ENCODE data around the gene CGB1.
"Not testable (repeated sequence)": the region's sequence is repeated elsewhere in the genome, so short reads cannot be mapped to it uniquely, and the experiment has no call there.

The CGB1 gene

DNA sequence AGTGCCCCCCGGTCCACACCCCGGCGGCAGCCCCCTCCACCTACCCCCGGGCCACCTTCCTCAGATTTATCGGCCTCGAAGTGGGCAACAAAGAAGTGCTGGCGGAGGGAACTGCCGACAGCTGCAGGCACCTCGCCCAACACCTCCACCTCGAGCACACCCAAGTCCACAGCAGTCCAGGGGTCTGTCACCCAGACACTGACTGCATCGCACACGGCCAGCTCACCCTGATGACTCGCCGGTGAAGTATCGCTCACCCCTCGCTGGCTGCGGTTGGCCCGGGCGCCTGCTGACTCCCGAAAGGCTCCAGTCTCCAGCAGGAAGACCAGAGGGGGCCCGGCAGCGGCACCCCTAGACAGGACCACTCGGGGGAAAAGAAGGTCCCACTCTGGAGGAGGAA lies 11.1 kb downstream of the CGB1 start:
- H3K4me3 ChIP-seq, H3K27ac ChIP-seq: not testable (repeated sequence)

DNA sequence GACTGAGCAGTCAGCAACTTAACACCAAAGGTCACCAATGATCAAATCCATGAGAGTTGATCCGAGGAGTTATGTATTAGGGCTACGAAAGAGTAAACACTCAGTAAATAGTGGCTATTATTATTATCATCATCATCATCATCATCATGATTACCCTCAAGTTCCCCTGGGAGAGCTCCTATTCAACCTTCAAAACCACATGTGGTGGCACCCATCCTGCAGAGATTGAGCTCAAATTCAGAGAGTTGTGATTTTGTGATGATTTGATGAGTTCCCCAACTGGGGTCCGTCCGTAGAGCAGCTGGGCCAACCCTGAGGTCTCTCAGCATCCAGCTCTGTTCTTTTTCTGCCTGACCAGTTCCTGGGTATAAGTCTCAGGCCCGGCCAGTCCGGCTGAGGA lies 11.6 kb downstream of the CGB1 start:
- H3K27ac ChIP-seq, H3K4me3 ChIP-seq: not testable (repeated sequence)

DNA sequence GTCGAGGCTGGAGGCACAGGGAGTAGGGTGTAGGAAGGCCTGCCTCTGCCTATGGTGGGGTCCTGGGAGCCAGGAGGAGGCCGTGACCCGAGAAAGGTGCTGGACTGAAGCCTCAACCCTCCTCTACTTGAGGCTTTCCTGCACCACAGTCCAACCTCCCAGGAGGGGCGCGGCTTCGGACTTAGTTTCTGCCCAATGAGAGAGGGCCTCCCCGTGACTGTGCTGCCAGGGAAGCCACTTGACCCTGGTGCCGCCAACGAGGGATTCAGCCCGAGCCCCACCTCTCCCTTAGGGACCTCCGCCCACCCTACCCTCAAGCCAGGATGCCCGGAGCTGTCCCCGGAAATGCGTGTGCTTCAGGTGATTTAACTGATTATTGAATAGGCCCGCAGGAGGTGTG lies 12.5 kb downstream of the CGB1 start, which contains the start of gene CGB3:
CGB3 (minus strand) TSS at position 101 of the 400 bp plus-strand sequence. CDS start 362 bp downstream, outside the sequence.
- not testable (repeated sequence) for H3K4me3 ChIP-seq, H3K27ac ChIP-seq

DNA sequence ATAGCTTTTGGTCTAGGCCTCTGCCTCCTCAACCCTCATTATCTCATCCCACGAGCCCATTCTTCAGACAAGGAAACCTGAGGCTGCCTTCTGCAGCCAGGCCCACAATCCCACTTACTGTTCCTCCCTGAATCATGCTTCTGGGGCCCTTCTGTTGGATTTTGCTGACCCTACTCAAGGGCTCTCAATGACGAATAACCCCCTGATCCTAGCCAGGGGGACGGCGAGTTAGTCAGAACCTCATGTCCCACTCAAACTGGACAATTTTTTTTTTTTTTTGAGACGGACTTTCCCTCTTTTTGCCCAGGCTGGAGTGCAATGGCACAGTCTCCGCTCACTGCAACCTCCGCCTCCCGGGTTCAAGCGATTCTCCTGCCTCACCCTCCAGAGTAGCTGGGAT lies 14.6 kb downstream of the CGB1 start:
- H3K4me3 ChIP-seq: no peak overlapping the region
- no peak overlapping the region for H3K27ac ChIP-seq

DNA sequence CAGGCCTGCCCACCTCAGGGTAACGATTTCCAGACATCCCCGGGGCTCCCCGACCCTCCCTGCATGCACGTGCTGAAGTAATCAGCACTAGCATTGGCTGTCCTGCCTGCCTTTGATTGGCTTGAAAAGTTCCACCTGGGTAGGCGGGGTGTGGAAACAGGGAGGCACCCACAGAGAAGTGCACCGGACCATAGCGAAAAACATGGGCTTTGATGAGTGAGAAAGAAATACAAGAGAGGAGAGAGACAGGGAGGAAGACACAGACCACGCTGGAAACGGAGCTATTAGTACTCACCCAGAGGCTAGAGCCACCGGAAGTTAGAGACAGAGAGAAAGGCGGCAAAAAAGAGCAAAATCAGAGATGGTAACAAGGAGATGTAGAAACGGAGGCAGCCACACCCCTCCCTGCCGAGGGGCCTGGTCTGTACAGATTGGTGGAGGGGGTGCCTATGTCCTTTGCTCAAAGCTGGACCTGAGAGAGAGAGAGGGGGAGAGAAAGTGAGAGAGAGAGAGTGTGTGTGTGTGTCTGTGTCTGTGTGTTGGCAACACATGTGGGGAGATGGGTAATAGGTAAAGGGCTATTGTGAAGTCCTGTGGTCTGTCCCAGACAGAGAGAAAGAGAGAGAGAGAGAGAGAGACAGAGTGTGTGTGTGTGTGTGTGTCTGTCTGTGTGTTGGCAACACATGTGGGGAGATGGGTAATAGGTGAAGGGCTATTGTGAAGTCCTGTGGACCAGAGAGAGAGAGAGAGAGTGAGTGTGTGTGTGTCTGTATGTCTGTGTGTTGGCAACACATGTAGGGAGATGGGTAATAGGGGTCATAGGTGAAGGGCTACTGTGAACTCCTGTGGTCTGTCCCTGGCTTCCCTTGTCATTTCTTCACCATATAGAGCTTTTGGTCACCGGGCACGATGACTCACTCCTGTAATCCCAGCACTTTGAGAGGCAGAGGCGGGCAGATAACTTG lies 15.5 kb downstream of the CGB1 start:
- Histone ChIP-seq H3K4me3 (no peak overlapping the region), H3K27ac (no peak overlapping the region)

DNA sequence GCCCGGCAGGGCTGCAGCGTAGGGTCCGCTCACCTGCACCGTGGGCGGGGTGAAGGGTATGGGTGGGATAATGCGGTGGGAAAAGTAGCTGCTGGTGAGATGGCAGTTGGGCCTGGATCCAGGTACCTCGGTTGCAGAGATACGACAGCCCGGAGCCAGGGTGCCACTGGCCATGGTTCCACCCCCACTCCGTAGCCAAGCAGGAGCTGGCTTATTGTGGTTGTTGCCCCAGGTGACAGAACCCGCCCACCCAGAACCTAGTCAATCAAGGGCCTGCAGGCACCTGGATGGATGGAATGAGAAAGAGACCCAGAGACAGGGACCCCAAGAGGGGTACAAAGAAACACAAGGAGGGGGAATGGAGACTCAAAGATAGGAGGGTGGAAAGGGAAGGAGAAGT lies 16.4 kb downstream of the CGB1 start:
- H3K4me3 ChIP-seq: no peak overlapping the region
- H3K27ac ChIP-seq: no peak overlapping the region

DNA sequence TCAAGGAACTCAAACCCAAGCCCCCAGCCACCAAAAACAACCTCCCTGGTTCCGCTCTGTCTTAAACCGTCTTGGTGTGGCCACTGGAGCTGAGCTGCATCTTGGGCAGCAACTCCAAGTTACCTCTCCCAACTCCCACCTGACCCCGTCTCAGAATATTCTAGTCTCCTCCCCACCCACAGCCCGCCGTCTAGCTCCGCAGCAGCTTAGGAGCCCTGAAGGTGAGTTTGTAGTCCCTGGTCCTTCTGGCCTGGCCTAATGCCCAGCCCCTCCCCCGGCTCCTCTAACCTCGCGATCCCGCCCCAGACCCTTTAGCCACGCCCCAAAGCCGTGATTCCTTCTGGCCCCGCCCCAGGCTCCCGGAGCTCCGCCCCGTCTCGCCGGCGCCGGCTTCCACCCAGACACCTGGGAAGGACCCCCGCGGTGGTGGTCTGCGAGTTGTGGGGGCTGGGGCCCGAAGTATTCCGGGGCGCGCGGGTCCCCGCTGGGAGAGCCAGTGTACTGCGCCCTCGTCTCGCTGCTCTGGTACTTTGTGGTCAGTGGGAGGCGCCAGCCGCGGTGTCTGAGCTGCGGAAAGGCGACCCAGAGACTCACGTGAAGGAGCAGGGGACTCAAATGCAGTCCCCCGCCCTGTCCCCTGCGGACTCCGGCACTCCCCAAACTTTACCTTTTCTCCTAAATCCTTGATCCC lies 17.3 kb downstream of the CGB1 start:
- Histone ChIP-seq H3K27ac (peak overlapping the region in 2 of 21 experiments; percentile 29), H3K4me3 (peak overlapping the region; percentile 19 to 48 (median 37))

DNA sequence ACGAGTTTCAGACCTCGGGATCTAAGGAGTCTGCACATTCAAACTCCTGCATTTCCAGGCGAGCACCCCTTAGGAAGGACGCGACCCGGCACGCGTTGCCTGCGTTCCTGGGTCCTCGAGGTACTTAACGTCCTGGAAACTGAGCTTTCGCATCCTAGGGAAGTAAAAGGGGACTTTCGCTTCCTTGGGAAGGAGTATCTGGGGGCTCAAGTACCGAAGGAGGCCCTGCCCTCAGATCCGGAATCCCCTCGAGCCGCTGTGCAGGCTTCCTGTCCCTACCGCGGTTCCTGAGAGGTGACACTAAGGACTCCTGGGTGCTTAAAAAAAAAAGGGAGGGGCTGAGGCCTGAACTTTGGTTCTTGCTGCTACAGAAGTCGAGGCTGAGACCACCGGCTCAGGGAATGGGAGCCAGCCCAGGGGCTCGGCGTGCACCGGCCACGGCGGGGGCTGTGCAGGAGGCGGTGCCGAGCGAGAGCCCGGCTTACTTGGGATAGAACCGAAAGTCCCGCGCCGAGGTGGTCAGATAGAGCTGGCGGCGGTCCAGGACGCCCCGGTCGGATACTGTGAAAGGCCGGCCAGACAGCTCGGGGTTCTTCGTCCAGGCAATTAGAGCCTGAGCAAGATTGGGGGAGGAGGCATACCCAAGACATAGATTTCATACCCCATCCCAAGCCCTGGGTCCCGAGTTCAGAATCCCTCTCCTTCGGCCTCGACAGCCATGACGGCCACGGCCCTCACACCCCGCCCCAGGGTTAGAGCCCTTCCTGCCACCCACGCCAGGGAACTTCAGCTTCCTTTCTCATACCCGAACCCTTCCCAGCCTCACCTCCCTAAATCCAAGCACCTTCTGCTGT lies 18.1 kb downstream of the CGB1 start:
- Histone ChIP-seq H3K27ac (peak overlapping the region in 3 of 21 experiments; percentile 8 to 69 (median 60)), H3K4me3 (peak overlapping the region; percentile 19 to 48 (median 37))

DNA sequence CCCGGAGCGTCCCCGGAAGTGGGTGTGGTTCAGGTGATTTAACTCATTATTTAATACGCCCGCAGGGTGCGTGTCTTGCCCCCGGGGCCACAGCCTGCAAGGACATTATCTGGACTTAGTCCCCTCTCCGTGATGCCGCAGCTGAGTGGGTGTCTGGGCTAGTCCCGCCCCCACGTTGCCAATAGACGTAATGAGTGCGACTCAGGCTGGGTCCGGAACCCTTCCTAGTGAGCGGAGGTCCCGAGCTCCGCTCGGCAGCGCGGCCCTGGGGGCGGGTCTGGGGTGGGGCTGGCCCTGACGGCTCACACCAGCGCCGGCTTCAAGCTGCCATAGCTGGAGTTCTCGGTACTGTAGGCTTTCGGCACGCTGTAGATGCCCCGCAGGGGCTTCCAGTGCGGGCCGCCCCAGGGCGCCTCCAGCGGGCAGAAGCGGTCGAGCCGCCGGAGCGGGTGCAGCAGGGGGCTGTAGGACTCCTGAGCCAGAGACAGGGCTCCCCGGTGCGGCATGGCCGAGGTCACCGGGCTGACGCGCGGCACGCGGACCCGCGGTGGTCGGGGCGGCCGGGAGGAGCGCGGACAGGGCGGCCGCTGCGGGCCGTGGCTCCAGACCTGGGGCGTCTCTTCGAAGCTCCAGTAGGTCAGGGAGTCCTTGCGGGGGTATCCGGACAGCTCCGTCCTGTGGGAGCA lies 18.9 kb downstream of the CGB1 start:
- Histone ChIP-seq H3K27ac (peak overlapping the region in 8 of 21 experiments; percentile 4 to 69 (median 23)), H3K4me3 (peak overlapping the region; percentile 19 to 48 (median 37))

DNA sequence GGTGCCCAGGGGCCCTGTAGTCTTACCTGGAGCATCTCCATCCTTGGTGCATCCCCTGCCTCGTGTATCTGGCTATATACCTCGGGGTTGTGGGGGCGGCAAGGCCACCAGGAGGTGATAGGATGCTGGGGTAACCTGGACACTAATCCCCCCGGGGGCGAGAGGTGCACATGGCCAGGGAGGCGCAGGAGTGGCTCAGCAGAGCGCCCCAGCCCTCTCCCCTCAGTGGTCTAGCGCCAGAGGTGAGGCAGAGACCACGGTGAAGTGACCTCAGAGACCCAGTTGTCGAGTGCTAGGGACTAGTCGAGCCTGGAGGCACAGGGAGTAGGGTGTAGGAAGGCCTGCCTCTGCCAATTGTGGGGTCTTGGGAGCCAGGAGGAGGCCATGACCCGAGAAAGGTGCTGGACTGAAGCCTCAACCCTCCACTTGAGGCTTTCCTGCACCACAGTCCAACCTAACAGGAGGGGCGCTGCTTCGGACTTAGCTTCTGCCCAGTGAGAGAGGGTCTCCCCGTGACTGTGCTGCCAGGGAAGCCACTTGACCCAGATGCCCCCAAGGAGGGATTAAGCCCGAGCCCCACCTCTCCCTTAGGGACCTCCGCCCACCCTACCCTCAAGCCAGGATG lies 19.5 kb downstream of the CGB1 start, which contains the start of gene LHB:
LHB (minus strand) TSS at position 51 of the 625 bp plus-strand sequence; CDS start at position 41, 10 bp downstream.
- Histone ChIP-seq H3K27ac (peak within 1 kb of the TSS in 8 of 21 experiments; percentile 4 to 69 (median 23)), H3K4me3 (peak within 1 kb of the TSS; percentile 19 to 48 (median 37))

DNA sequence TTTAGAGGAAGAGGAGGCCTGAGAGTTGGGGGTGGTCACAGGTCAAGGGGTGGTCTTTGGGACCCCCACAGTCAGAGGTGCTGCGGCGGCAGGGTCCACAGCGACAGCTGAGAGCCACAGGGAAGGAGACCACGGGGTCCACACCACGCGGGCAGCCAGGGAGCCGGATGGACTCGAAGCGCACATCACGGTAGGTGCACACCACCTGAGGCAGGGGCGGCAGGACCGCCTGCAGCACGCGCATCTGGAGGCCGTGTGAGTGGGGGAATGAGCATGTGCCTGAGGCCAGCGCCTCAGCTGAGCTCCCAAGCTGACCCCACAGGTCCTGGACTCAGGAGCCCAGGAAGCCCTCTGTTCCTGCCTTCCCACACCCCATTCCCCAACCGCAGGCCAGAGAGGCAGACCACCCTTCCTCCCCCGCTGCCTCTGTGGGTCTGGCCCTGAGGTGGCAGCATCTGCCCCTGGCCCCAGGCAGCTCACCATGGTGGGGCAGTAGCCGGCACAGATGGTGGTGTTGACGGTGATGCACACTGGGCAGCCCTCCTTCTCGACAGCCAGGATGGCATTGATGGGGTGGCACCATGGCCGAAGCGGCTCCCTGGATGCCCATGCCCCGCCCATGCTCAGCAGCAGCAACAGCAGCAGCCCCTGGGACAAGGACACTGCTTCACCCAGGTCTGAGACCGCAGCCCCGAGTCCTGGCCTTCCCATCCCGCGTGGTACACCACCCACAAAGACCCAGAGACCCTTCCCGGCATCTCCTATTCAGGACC lies 20.4 kb downstream of the CGB1 start:
- Histone ChIP-seq H3K4me3 (no peak overlapping the region), H3K27ac (no peak overlapping the region)

DNA sequence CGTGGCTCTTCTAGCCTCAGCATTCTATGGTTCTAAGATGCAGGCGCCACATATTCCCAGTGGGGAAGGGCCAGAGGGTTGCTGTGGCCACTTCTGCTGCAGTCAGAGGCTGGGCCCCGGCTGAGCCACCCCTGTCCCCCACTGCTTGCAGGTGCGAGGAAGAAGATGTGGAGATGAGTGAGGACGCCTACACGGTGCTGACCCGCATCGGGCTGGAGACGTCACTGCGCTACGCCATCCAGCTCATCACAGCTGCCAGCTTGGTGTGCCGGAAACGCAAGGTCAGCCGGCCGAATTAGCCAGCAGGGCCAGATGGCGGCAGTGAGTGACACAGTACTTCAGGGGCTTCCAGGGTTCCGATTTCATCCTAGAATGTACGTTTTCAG lies 21.8 kb downstream of the CGB1 start:
- H3K4me3 ChIP-seq: no peak overlapping the region
- H3K27ac ChIP-seq: no peak overlapping the region

DNA sequence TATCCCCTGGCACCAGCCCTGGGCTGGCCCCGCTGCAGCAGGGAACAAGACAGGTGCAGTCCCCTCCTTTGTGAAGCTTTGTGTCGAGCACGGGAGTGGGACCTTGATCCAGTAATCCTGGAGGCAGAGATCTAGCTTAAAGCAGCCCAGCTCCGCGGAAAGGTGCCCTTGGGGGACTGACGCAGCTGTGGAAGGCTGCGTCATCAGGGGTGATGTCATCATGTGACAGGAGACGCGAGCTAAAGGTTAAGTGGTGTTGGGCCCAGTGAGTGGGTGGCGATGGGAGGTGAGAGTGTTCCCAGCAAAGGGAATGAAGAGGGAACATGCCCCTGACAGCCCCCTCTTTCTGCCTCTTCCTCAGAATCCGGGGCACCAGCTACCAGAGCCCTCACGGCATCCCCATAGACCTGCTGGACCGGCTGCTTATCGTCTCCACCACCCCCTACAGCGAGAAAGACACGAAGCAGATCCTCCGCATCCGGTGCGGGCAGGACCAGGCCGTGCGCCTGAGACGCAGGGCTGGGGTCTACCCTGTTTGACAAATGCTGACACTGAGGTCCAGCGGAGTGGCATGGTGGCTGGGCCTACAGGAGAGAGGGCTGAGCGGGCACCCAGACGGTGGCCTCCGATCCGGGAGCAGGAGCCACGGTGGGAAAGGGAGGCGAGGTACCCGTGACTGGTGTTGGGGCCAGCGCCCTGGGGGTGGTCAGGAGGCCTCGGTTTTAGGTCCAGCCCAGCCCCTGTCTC lies 22.4 kb downstream of the CGB1 start:
- H3K27ac ChIP-seq: no peak overlapping the region
- no peak overlapping the region for H3K4me3 ChIP-seq

DNA sequence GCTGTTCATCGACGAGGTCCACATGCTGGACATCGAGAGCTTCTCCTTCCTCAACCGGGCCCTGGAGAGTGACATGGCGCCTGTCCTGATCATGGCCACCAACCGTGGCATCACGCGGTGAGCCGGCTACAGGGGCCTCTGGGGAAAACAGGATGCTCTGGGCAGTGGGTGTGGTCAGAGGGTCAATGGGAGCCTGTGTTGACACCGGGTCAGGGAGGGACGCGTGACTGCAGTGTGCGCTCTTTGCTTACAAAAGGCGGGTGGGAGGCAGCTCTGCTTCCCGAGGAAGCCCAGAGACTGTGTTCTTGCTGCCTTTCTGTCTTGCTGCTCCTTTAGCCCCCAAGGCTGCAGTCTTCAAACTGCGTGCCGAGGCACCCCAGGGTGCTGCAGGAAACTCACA lies 25.5 kb downstream of the CGB1 start:
- no peak overlapping the region for H3K27ac ChIP-seq
- no peak overlapping the region for H3K4me3 ChIP-seq

DNA sequence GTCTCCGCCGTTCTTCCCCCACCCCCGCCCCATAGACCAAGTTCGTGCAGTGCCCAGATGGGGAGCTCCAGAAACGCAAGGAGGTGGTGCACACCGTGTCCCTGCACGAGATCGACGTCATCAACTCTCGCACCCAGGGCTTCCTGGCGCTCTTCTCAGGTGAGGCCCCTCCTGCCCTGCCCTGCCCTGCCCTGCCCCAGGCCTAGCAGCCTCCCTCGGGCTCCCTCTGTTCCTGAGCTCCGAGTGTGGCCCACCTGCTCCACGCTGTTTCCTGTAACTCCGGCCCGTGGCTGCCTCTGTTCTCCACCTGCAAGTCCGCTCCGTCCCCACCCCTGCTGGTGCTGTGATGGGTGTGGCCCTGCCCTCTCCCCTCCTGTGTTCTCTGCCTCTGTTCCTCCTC lies 26.2 kb downstream of the CGB1 start:
- Histone ChIP-seq H3K4me3 (no peak overlapping the region), H3K27ac (no peak overlapping the region)

DNA sequence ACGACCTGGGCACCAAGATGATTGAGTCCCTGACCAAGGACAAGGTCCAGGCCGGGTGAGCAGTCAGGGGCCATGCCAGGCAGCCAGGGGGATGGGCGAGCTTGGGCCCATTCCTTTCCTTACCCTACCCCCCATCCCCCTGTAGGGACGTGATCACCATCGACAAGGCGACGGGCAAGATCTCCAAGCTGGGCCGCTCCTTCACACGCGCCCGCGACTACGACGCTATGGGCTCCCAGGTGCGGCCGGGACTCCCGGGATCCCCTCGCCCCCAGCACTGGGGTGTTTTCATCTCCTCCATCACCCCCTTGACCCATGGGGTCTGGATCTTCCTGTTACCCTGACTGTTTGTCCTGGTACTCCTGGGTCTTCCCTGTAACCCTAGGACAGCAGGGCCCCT lies 26.9 kb downstream of the CGB1 start:
- Histone ChIP-seq H3K4me3 (no peak overlapping the region), H3K27ac (no peak overlapping the region)

DNA sequence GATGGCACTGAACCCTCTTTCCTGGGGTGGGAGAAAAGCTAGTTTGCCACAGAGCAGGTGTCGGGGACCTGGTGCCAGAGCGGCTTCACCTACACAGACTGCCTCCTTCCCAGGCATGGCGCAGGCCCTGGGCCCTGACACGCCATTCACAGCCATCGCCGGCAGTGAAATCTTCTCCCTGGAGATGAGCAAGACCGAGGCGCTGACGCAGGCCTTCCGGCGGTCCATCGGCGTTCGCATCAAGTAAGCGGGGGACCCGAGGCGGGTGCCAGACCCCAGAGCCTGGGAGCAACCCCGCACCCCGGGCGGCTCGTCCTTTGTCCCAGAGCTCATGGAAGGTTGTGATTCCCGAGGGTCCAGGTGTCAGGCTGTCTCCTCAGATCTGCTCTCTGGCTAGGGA lies 29.8 kb downstream of the CGB1 start:
- no peak overlapping the region for H3K4me3 ChIP-seq
- no peak overlapping the region for H3K27ac ChIP-seq

Measured in skin epidermis (tissue), 12 donors.